GM23338 (cell line): ENCODE data around the gene LRP1B. TPM values are rescaled to one million over a fixed set of nuclear protein-coding genes. Genes with fewer than 3 reads are reported as not detected.

Experiments used
- ATAC-seq: fragments of 200-7000 bp; cut with Tn5 transposase; 3 replicates; pipeline ENCODE4 v1.9.1; 2020
- DNase-seq: peaks from one replicate; pipeline ENCODE4 v3.0.0-alpha.2; 2015; ENCODE audit warnings: low spot score
- H2AFZ ChIP-seq: fragments of 200-600 bp; sonication (generic); 2 replicates; pipeline ENCODE4 v1.8.0; 2016; ENCODE audit warnings: antibody characterized with exemption, mild to moderate bottlenecking, moderate library complexity
- H3F3A ChIP-seq: fragments of 200-600 bp; sonication (generic); replicated peaks from 2 replicates; pipeline ENCODE4 v1.8.0; 2017; ENCODE audit warnings: antibody characterized with exemption, mixed run types, low read depth
- H3K27ac ChIP-seq: fragments of 200-600 bp; sonication (generic); 2 replicates; pipeline ENCODE4 v1.6.1; 2016; ENCODE audit warnings: low read depth
- H3K27me3 ChIP-seq: fragments of 200-600 bp; sonication (generic); 2 replicates; pipeline ENCODE4 v1.8.0; 2016; ENCODE audit warnings: mild to moderate bottlenecking, mixed run types, moderate library complexity; ENCODE audit not compliant: insufficient read depth
- H3K36me3 ChIP-seq: fragments of 200-600 bp; sonication (generic); 2 replicates; pipeline ENCODE4 v1.8.0; 2016; ENCODE audit warnings: mild to moderate bottlenecking; ENCODE audit not compliant: insufficient read depth
- H3K4me1 ChIP-seq: fragments of 200-600 bp; sonication (generic); 2 replicates; pipeline ENCODE4 v1.8.0; 2016; ENCODE audit warnings: mild to moderate bottlenecking, moderate library complexity; ENCODE audit not compliant: insufficient read depth
- H3K4me2 ChIP-seq: fragments of 200-600 bp; sonication (generic); 2 replicates; pipeline ENCODE4 v1.7.1; 2017; ENCODE audit warnings: mixed run types
- H3K4me3 ChIP-seq: fragments of 200-600 bp; sonication (generic); 2 replicates; pipeline ENCODE4 v1.6.1; 2016; ENCODE audit warnings: mixed run types
- H3K79me2 ChIP-seq: fragments of 200-600 bp; sonication (generic); replicated peaks from 2 replicates; pipeline ENCODE4 v1.8.0; 2017; ENCODE audit warnings: mild to moderate bottlenecking; ENCODE audit not compliant: insufficient read depth
- H3K9me2 ChIP-seq: fragments of 200-600 bp; sonication (generic); 2 replicates; pipeline ENCODE4 v1.8.0; 2017; ENCODE audit not compliant: insufficient read depth
- H4K20me1 ChIP-seq: fragments of 200-600 bp; sonication (generic); replicated peaks from 2 replicates; pipeline ENCODE4 v1.8.0; 2017; ENCODE audit warnings: mild to moderate bottlenecking; ENCODE audit not compliant: insufficient read depth
- H3K27ac Mint-ChIP-seq: 2 replicates; pipeline ENCODE4 v1.8.0; 2020; ENCODE audit warnings: inconsistent platforms, mild to moderate bottlenecking, moderate library complexity, mixed read lengths
- H3K27me3 Mint-ChIP-seq: 3 replicates; pipeline ENCODE4 v1.8.0; 2022; ENCODE audit warnings: low read depth, mild to moderate bottlenecking, moderate library complexity, mixed read lengths, inconsistent platforms; ENCODE audit not compliant: insufficient read depth, poor library complexity
- H3K36me3 Mint-ChIP-seq: 3 replicates; pipeline ENCODE4 v1.8.0; 2021; ENCODE audit warnings: low read depth, mild to moderate bottlenecking, inconsistent platforms, moderate library complexity, mixed read lengths
- H3K4me1 Mint-ChIP-seq: 3 replicates; pipeline ENCODE4 v1.8.0; 2020; ENCODE audit warnings: mild to moderate bottlenecking, inconsistent platforms, mixed read lengths
- H3K4me3 Mint-ChIP-seq: 3 replicates; pipeline ENCODE4 v1.8.0; 2021; ENCODE audit warnings: moderate library complexity, mild to moderate bottlenecking, inconsistent platforms, mixed read lengths
- H3K9me3 Mint-ChIP-seq: 3 replicates; pipeline ENCODE4 v1.8.0; 2020; ENCODE audit warnings: moderate library complexity, mild to moderate bottlenecking, inconsistent platforms, mixed read lengths
- CREB1 ChIP-seq: fragments of 250-450 bp; sonication (Bioruptor Pico); IDR thresholded peaks from 2 replicates; pipeline ENCODE4 v1.5.0; 2020; ENCODE audit warnings: low read depth, mild to moderate bottlenecking, moderate library complexity
- ETS1 ChIP-seq: IDR thresholded peaks from 2 replicates; pipeline ENCODE4 v1.6.1; 2016; ENCODE audit warnings: antibody characterized with exemption
- NANOG ChIP-seq: IDR thresholded peaks from 2 replicates; pipeline ENCODE4 v1.6.1; 2016; ENCODE audit warnings: antibody characterized with exemption, borderline replicate concordance
- REST ChIP-seq: IDR thresholded peaks from one replicate; pipeline ENCODE4 v1.6.1; 2018; ENCODE audit warnings: antibody characterized with exemption; ENCODE audit not compliant: unreplicated experiment
- STAT1 ChIP-seq: IDR thresholded peaks from one replicate; pipeline ENCODE4 v1.6.1; 2016; ENCODE audit warnings: antibody characterized with exemption; ENCODE audit not compliant: unreplicated experiment
- ZNF114 ChIP-seq: fragments of 250-450 bp; sonication (Bioruptor Pico); IDR thresholded peaks from 2 replicates; pipeline ENCODE4 v1.5.0; 2020; ENCODE audit warnings: mild to moderate bottlenecking, moderate library complexity
- ZNF331 ChIP-seq: fragments of 250-450 bp; sonication (Bioruptor Pico); IDR thresholded peaks from 2 replicates; pipeline ENCODE4 v1.5.0; 2020; ENCODE audit warnings: low read depth, mild to moderate bottlenecking, moderate library complexity
- ZNF462 ChIP-seq: fragments of 250-450 bp; sonication (Bioruptor Pico); IDR thresholded peaks from 2 replicates; pipeline ENCODE4 v1.5.0; 2020; ENCODE audit warnings: mild to moderate bottlenecking, moderate library complexity
- polyA plus RNA-seq: library from polyadenylated mRNA; unstranded; fragments of >200 nt; fragmentation: Nextera tagmentation; extraction: Ambion mirVana; gene quantifications from 2 replicates; pipeline ENCODE4 v1.2.1, GENCODE V29; 2016
- total RNA-seq: library from RNA; depleted of rRNA; stranded (reverse); fragments of >200 nt; shearing (Covaris generic); gene quantifications from 2 replicates; pipeline ENCODE4 v1.2.3, GENCODE V29; 2014
- TF ChIP-seq, protein P1 (sequence below), 2 experiments: fragments of 200-600 bp in 1 of 2; sonication (generic) in 1 of 2; conservative IDR thresholded peaks; 2 replicates each; pipeline versions ENCODE4 v1.5.1 to v1.6.1; 2016 to 2017; ENCODE audit warnings: antibody characterized with exemption in 2 of 2, low read depth in 2 of 2, mild to moderate bottlenecking in 2 of 2, moderate library complexity in 1 of 2

The LRP1B gene
- total and polyA plus RNA-seq, 2 experiments from 2014 or later: 0.15 to 0.97 TPM

- H2AFZ ChIP-seq: no peak overlapping the region; the same call in 1 of the 2 replicates
- H3K27ac Mint-ChIP-seq: no peak overlapping the region
- no peak overlapping the region for H3K27ac ChIP-seq
- no peak for ATAC-seq
- no peaks in the 10 kb centered on the region for H3F3A ChIP-seq
- DNase-seq: no peak
- H3K4me1 Mint-ChIP-seq: peaks cover 8% of the 10 kb centered on the region
- H3K36me3 ChIP-seq: no peaks in the 10 kb centered on the region
- H3K27me3 ChIP-seq: no peaks in the 10 kb centered on the region
- no peaks in the 10 kb centered on the region for H3K79me2 ChIP-seq
- TF ChIP-seq CREB1 (CRISPR knock-in tag) (no peak), ZNF114 (no peak), STAT1 (no peak), ZNF462 (CRISPR knock-in tag) (no peak), REST (no peak), NANOG (no peak), ETS1 (no peak), ZNF331 (CRISPR knock-in tag) (no peak)
- TF ChIP-seq, protein P1, sequence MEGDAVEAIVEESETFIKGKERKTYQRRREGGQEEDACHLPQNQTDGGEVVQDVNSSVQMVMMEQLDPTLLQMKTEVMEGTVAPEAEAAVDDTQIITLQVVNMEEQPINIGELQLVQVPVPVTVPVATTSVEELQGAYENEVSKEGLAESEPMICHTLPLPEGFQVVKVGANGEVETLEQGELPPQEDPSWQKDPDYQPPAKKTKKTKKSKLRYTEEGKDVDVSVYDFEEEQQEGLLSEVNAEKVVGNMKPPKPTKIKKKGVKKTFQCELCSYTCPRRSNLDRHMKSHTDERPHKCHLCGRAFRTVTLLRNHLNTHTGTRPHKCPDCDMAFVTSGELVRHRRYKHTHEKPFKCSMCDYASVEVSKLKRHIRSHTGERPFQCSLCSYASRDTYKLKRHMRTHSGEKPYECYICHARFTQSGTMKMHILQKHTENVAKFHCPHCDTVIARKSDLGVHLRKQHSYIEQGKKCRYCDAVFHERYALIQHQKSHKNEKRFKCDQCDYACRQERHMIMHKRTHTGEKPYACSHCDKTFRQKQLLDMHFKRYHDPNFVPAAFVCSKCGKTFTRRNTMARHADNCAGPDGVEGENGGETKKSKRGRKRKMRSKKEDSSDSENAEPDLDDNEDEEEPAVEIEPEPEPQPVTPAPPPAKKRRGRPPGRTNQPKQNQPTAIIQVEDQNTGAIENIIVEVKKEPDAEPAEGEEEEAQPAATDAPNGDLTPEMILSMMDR (conservative IDR thresholded peaks at IDR 0.05; ENCODE audit: low read depth in 2 of 2): no peak
- H3K4me1 ChIP-seq: no peaks in the 10 kb centered on the region
- no peak overlapping the region for H3K4me2 ChIP-seq
- no peaks in the 10 kb centered on the region for H3K9me2 ChIP-seq
- peaks cover 4% of the 10 kb centered on the region for H3K27me3 Mint-ChIP-seq
- H3K9me3 Mint-ChIP-seq: no peaks in the 10 kb centered on the region
- H3K36me3 Mint-ChIP-seq: no peaks in the 10 kb centered on the region
- H3K4me3 ChIP-seq: no peak overlapping the region
- no peak overlapping the region for H3K4me3 Mint-ChIP-seq
- no peaks in the 10 kb centered on the region for H4K20me1 ChIP-seq
Measured at GRCh38 chr2:141856215-141856919, 274.4 kb downstream of the LRP1B start.
